OCI-LY1 (cell line): ENCODE data around the gene GNGT1.

ENCODE experiments used
- CTCF ChIP-seq: fragments of 200-600 bp; sonication (generic), shearing (Covaris generic); IDR thresholded peaks from 2 replicates; pipeline ENCODE4 v1.5.1; 2017; ENCODE audit warnings: mild to moderate bottlenecking, antibody characterized with exemption, low read length, moderate library complexity, mixed read lengths
- EZH2 ChIP-seq: fragments of 200-600 bp; sonication (generic), shearing (Covaris generic); IDR thresholded peaks from 2 replicates; pipeline ENCODE4 v1.8.0; 2017; ENCODE audit warnings: borderline replicate concordance, mixed run types, mild to moderate bottlenecking, antibody characterized with exemption, low read length, moderate library complexity, mixed read lengths

GRCh38 chr7:93882468-93882867 is 23.9 kb upstream of the GNGT1 start:
- TF ChIP-seq CTCF (no peak), EZH2 (no peak)
